IPS-18c (cell line): ENCODE results near the gene ZMIZ1.

Experiments
- H3K4me3 ChIP-seq: 2 replicates; pipeline ENCODE4 v1.7.0; 2013; ENCODE audit warnings: low read depth, mild to moderate bottlenecking, low read length, moderate library complexity; ENCODE audit not compliant: insufficient read depth
- H3K9me3 ChIP-seq: one replicate; pipeline ENCODE4 v1.6.1; 2013; ENCODE audit warnings: mild to moderate bottlenecking, low read length, moderate library complexity; ENCODE audit not compliant: control insufficient read depth, insufficient read depth

Gene ZMIZ1

DNA sequence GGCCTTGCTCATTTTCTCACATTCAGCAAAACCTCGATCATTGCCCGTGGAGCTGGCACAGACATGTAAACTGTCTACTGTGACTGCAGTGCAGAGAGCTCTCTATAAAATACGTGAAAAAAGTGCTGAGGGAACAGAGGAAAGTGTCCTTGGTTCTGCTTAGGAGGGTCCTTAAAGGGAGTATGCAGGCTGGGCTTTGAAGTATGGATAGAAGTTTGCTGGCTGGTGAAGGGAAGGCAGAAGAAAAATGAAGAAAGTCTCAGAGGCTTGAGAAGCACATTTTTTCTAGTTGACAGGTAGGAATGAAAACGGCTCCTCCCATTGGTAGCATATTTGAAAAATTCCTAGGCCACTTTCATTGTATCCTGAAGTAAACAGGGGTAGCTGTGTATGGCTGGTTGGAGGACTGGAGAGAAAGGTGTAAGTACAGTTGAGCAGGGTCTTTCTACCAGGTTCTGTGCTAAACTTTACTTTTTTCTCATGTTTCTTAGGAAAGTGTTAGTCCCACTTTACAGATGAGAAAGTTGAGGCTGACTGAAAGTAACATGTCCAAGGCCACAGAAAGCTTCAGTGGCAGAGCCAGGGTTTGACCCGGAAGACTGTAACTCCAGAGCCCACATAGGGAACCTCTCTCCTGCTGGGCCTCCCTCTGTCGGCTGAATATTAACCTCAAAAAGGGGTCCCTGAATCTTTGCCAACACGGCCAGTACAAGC, 215.5 kb downstream of the ZMIZ1 start:
- Histone ChIP-seq H3K4me3 (no peak overlapping the region), H3K9me3 (no peaks in the 10 kb centered on the region)

GRCh38 chr10:79285315-79286197, 216.8 kb downstream of the ZMIZ1 start:
- H3K4me3 ChIP-seq = no peak overlapping the region
- H3K9me3 ChIP-seq = no peaks in the 10 kb centered on the region

- H3K9me3 ChIP-seq = no peaks in the 10 kb centered on the region
- H3K4me3 ChIP-seq = no peak overlapping the region
Measured at GRCh38 chr10:79286318-79286951, 217.7 kb downstream of the ZMIZ1 start.

DNA sequence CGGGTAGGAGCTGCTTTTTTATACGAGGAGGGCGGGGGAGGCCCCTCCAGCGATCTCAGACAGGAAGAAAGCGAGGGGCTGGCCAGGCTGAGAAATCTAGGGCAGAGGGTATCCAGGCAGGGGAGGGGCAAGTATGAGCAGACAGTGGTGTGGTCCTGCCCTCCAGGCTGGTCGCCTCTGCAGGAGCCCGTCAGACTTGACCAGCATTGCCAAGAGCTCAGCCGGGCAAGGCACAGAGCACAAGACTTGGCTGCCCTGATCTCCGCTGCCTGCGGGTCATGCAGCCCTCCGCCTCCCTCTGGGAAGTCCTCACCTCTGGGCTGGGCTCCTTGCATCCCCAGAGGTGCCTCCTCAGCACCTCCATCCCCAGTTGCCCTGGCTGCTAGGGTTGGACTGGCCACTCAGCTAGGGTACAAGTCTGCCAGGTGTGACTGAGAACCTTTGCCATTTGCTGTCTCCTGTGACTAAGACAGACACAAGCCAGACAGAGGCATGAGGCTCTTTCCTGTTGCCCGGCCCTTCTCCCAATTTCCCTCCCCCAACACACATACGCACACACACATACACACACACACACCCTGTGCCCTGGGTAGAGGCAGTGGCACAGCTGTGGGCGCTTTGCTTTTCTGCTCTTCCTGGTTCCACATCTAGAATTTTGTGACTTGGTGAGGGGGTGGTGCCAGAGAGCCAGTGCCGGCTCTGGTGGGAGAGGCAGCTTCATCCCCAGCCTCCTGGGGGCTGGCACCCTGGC, 219.4 kb downstream of the ZMIZ1 start:
- no peaks in the 10 kb centered on the region for H3K9me3 ChIP-seq
- no peak overlapping the region for H3K4me3 ChIP-seq

DNA sequence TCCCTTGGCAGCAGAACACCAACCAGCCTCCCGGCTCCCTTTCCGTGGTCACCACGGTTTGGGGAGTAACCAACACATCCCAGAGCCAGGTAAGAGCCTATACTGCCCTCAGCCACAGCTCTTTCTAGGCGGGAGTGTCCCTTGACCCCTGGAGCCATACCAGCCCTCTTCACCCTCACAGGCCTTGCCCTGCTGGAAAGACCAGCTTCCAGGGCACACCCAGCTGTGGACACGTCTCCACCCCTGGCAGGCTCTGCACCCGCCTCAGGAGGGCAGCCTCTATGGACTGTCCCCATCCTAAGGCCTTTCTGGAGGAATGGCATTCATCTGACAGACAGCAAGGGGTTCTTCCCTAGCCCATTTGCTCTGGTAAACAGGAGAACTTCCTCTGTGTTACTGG, 221.0 kb downstream of the ZMIZ1 start:
- H3K4me3 ChIP-seq = no peak overlapping the region
- no peaks in the 10 kb centered on the region for H3K9me3 ChIP-seq

GRCh38 chr10:79292026-79292766, 223.4 kb downstream of the ZMIZ1 start:
- no peak overlapping the region for H3K4me3 ChIP-seq
- no peaks in the 10 kb centered on the region for H3K9me3 ChIP-seq

DNA sequence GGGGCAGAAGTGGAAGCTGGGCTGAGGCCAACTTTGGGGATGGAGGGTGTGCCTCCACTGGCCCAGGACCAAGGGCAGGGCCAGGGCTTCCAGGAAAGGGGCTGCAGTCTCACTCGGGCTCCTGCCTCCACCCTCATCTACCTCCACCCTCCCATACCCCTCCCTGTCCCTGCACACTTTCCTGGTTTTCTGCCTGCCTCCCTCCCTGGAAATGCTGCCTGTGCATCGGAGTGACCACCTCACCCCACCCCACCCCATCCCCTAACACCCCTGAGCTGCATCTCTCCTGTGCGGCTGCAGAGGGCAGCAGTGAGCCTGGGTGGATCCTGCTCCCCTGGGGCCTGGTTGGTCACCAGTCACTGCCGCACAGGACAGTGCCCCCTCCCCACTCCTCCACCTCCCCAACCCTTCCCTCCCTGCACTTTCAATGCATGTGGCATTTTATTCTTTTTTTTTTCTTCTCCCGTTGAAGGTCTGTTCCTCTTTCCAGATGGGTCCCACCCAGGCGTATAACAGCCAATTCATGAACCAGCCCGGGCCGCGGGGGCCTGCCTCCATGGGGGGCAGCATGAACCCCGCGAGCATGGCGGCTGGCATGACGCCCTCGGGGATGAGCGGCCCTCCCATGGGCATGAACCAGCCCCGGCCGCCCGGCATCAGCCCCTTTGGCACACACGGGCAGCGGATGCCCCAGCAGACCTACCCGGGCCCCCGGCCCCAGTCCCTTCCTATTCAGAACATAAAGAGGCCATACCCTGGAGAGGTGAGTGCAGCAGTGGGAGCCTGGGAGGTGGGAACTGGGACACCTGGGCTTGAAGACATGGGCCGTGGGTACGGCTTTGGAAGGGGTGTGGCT, 224.4 kb downstream of the ZMIZ1 start:
- no peak overlapping the region for H3K4me3 ChIP-seq
- no peaks in the 10 kb centered on the region for H3K9me3 ChIP-seq

DNA sequence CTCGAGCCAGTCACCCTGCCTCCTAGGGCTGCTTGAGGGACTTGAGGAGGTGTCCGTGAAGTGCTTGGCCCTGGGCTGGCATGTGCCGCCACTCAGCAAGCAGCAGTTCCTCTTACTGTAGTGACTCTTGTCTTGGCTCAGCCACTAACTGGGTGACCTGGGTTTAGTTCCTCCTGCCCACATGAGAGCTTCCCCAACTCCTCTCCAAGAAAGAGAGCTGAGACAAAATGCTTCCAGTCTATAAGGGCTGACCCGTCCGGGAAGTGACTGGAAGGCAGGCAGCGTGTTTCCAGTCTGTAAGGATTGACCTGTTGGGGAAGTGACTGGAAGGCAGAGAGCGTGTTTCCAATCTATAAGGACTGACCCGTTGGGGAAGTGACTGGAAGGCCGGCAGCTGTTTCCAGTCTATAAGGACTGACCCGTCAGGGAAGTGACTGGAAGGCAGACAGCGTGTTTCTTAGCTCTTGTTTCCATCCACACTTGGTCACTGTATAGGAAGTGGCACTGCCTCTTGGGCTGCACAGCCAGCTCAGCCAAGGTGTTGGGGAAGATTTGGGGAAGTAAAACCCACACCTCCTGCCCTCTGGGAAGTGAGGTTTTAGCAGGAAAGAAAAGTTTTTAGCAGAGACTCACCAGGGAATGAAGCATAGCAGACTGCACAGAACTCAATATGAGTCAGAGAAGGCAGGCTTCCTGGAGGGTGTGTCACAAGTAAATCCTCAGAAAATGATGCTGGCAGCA, 225.2 kb downstream of the ZMIZ1 start:
- H3K4me3 ChIP-seq = no peak overlapping the region
- no peaks in the 10 kb centered on the region for H3K9me3 ChIP-seq

DNA sequence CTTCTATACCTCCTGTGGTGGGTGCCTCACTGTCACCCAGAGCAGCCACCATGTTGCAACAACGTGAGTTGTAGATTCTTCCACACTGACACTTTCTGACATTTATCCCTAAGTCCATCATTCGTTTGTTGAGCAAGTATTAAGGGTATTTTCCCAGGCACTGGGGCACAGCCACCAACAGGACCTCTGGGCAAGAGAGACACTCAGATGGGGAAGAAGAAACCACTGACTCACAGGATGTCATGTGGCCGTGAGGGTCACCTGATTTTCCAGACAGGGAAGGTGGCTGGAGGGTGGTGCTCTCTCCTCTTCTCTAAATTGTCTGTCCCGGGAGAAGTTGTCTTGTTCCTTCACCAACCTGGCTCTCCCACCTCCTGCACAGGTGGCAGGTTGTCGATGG, 226.8 kb downstream of the ZMIZ1 start:
- H3K4me3 ChIP-seq = no peak overlapping the region
- no peaks in the 10 kb centered on the region for H3K9me3 ChIP-seq

GRCh38 chr10:79296431-79296830, 227.7 kb downstream of the ZMIZ1 start:
- no peak overlapping the region for H3K4me3 ChIP-seq

DNA sequence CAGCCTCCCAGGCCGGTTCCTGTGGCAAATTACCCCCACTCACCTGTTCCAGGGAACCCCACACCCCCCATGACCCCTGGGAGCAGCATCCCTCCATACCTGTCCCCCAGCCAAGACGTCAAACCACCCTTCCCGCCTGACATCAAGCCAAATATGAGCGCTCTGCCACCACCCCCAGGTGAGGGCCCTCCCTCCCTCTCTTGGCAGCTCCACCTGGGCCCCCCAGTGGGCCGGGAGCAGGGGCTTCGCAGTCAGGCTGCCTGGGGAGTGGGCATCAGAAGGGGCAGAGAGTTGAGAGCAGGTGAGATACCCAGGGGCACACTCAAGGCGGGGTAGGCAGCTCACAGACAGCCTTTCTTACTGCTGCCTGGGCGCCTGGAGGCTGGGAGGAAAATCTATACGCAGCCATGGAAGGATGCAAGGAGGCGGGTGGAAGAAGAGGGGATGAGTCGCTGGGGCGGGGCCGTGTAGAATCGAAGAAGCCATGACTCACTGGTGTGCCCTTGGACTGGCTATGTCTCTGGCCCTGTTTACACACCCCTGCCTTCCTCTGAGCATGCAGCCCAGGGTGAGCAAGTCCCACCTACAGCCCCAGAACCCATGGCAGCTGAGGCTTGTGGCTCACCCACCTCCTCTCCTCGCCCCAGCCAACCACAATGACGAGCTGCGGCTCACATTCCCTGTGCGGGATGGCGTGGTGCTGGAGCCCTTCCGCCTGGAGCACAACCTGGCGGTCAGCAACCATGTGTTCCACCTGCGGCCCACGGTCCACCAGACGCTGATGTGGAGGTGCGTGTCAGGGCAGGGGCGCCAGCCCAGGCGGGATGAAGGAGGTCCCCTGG, 229.9 kb downstream of the ZMIZ1 start:
- H3K4me3 ChIP-seq = no peak overlapping the region
- H3K9me3 ChIP-seq = no peaks in the 10 kb centered on the region

More at GRCh38 chr10:79296431-79296830, 227.7 kb downstream of the ZMIZ1 start:
- no peaks in the 10 kb centered on the region for H3K9me3 ChIP-seq

- H3K9me3 ChIP-seq = no peaks in the 10 kb centered on the region
- H3K4me3 ChIP-seq = no peak overlapping the region
Measured at GRCh38 chr10:79299397-79300241, 230.9 kb downstream of the ZMIZ1 start.

DNA sequence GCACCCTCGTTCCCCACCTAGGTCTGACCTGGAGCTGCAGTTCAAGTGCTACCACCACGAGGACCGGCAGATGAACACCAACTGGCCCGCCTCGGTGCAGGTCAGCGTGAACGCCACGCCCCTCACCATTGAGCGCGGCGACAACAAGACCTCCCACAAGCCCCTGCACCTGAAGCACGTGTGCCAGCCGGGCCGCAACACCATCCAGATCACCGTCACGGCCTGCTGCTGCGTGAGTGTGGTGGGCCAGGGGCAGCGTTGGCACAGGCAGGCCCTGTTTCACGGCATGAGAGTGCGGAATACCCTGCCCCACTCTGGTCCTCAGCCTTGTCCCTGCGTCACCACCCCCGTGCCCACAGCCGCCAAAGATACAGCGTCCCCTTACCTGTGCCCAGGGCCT, 231.9 kb downstream of the ZMIZ1 start:
- Histone ChIP-seq H3K4me3 (no peak overlapping the region), H3K9me3 (no peaks in the 10 kb centered on the region)
